Activated T-helper 1 cell treated with anti-CD3 and anti-CD28 coated beads, Interleukin-12 subunit alpha, Interleukin-12 subunit beta, Interleukin-2, Interleukin-4 antibody, amounts not matched to agents 30 ng/mL and 10 ng/mL and 1 ng/mL, durations not matched to agents 14 hours and 24 hours and 36 hours (primary cell): ENCODE data around the gene CASTOR2. TPM values are rescaled to one million over a fixed set of nuclear protein-coding genes. Genes with fewer than 3 reads are reported as not detected.
"Not testable (repeated sequence)": the region's sequence is repeated elsewhere in the genome, so short reads cannot be mapped to it uniquely, and the experiment has no call there.

Experiments
- DNase-seq: peaks from one replicate; pipeline ENCODE4 v3.0.0; 2021; ENCODE audit warnings: low spot score
- H3K27ac Mint-ChIP-seq: one replicate; pipeline ENCODE4 v1.8.0; 2021; ENCODE audit warnings: mild to moderate bottlenecking, mixed read lengths
- H3K27me3 Mint-ChIP-seq: one replicate; pipeline ENCODE4 v1.8.0; 2022; ENCODE audit warnings: mild to moderate bottlenecking, moderate library complexity, mixed read lengths; ENCODE audit not compliant: insufficient read depth
- H3K36me3 Mint-ChIP-seq: one replicate; pipeline ENCODE4 v1.8.0; 2021; ENCODE audit warnings: low read depth, mixed read lengths
- H3K4me1 Mint-ChIP-seq: one replicate; pipeline ENCODE4 v1.8.0; 2021; ENCODE audit warnings: low read depth, mixed read lengths
- H3K4me3 Mint-ChIP-seq: one replicate; pipeline ENCODE4 v1.8.0; 2021; ENCODE audit warnings: mild to moderate bottlenecking, moderate library complexity, mixed read lengths
- H3K9me3 Mint-ChIP-seq: one replicate; pipeline ENCODE4 v1.8.0; 2021; ENCODE audit warnings: mixed read lengths
- intact Hi-C: fragments of 100-400 bp; cut with micrococcal nuclease; formaldehyde crosslinking; loops from one replicate; pipeline ENCODE4 v1.15.1; 2024
- total RNA-seq: library from RNA; stranded (reverse); gene quantifications from 2 replicates; pipeline ENCODE4 v1.2.3, GENCODE V29; 2022

The CASTOR2 gene
- total RNA-seq, 1 donor from 2014 or later: 6.4 TPM

GRCh38 chr7:74966208-74966854 lies 1.8 kb downstream of the CASTOR2 start:
- H3K27me3 Mint-ChIP-seq, H3K9me3 Mint-ChIP-seq, H3K27ac Mint-ChIP-seq, intact Hi-C loops, H3K4me3 Mint-ChIP-seq, H3K36me3 Mint-ChIP-seq, H3K4me1 Mint-ChIP-seq, DNase-seq: not testable (repeated sequence)

- H3K27me3 Mint-ChIP-seq, H3K4me1 Mint-ChIP-seq, H3K9me3 Mint-ChIP-seq, H3K4me3 Mint-ChIP-seq, DNase-seq, H3K27ac Mint-ChIP-seq, H3K36me3 Mint-ChIP-seq, intact Hi-C loops: not testable (repeated sequence)
Observed at GRCh38 chr7:74966909-74967308, 2.4 kb downstream of the CASTOR2 start.

- DNase-seq, H3K27ac Mint-ChIP-seq, intact Hi-C loops, H3K36me3 Mint-ChIP-seq, H3K27me3 Mint-ChIP-seq, H3K4me3 Mint-ChIP-seq, H3K9me3 Mint-ChIP-seq, H3K4me1 Mint-ChIP-seq: not testable (repeated sequence)
Observed at GRCh38 chr7:74971431-74971830, 6.9 kb downstream of the CASTOR2 start.

GRCh38 chr7:74972377-74972776 lies 7.9 kb downstream of the CASTOR2 start:
- not testable (repeated sequence) for H3K27ac Mint-ChIP-seq

GRCh38 chr7:74975959-74976358 lies 11.5 kb downstream of the CASTOR2 start:
- H3K9me3 Mint-ChIP-seq, H3K4me3 Mint-ChIP-seq, H3K4me1 Mint-ChIP-seq, H3K27ac Mint-ChIP-seq, DNase-seq, intact Hi-C loops, H3K27me3 Mint-ChIP-seq, H3K36me3 Mint-ChIP-seq: not testable (repeated sequence)

More at GRCh38 chr7:74972377-74972776, 7.9 kb downstream of the CASTOR2 start:
- H3K36me3 Mint-ChIP-seq, intact Hi-C loops, DNase-seq, H3K27me3 Mint-ChIP-seq, H3K4me1 Mint-ChIP-seq, H3K9me3 Mint-ChIP-seq, H3K4me3 Mint-ChIP-seq: not testable (repeated sequence)

GRCh38 chr7:74977523-74977922 lies 13.0 kb downstream of the CASTOR2 start:
- H3K27me3 Mint-ChIP-seq, H3K27ac Mint-ChIP-seq, H3K4me1 Mint-ChIP-seq, H3K9me3 Mint-ChIP-seq, intact Hi-C loops, DNase-seq, H3K4me3 Mint-ChIP-seq, H3K36me3 Mint-ChIP-seq: not testable (repeated sequence)

GRCh38 chr7:74988436-74988835 lies 23.9 kb downstream of the CASTOR2 start:
- DNase-seq, H3K9me3 Mint-ChIP-seq, H3K36me3 Mint-ChIP-seq, intact Hi-C loops, H3K27me3 Mint-ChIP-seq, H3K4me1 Mint-ChIP-seq, H3K4me3 Mint-ChIP-seq, H3K27ac Mint-ChIP-seq: not testable (repeated sequence)

GRCh38 chr7:74993121-74993520 lies 28.6 kb downstream of the CASTOR2 start:
- Mint-ChIP-seq H3K9me3 (no peaks in the 10 kb centered on the region), H3K36me3 (no peaks in the 10 kb centered on the region), H3K27ac (no peak overlapping the region), H3K27me3 (no peaks in the 10 kb centered on the region), H3K4me1 (no peaks in the 10 kb centered on the region), H3K4me3 (no peak overlapping the region)
- no peak for DNase-seq
- intact Hi-C loops: no loop called here

GRCh38 chr7:74994869-74995543 lies 30.5 kb downstream of the CASTOR2 start:
- H3K27ac Mint-ChIP-seq, DNase-seq, H3K9me3 Mint-ChIP-seq, intact Hi-C loops, H3K27me3 Mint-ChIP-seq, H3K36me3 Mint-ChIP-seq, H3K4me1 Mint-ChIP-seq, H3K4me3 Mint-ChIP-seq: not testable (repeated sequence)

GRCh38 chr7:74996361-74996760 lies 31.9 kb downstream of the CASTOR2 start:
- H3K36me3 Mint-ChIP-seq, H3K27me3 Mint-ChIP-seq, H3K27ac Mint-ChIP-seq, H3K4me1 Mint-ChIP-seq, H3K4me3 Mint-ChIP-seq, H3K9me3 Mint-ChIP-seq, DNase-seq, intact Hi-C loops: not testable (repeated sequence)

- DNase-seq, H3K4me1 Mint-ChIP-seq, H3K9me3 Mint-ChIP-seq, H3K36me3 Mint-ChIP-seq, H3K27me3 Mint-ChIP-seq, intact Hi-C loops, H3K27ac Mint-ChIP-seq, H3K4me3 Mint-ChIP-seq: not testable (repeated sequence)
Observed at GRCh38 chr7:74997811-74998210, 33.3 kb downstream of the CASTOR2 start.

- H3K4me1 Mint-ChIP-seq, H3K27me3 Mint-ChIP-seq, H3K27ac Mint-ChIP-seq, DNase-seq, intact Hi-C loops, H3K9me3 Mint-ChIP-seq, H3K36me3 Mint-ChIP-seq, H3K4me3 Mint-ChIP-seq: not testable (repeated sequence)
Observed at GRCh38 chr7:75001356-75001755, 36.9 kb downstream of the CASTOR2 start.

- Mint-ChIP-seq H3K36me3 (no peaks in the 10 kb centered on the region), H3K4me3 (no peak overlapping the region), H3K27me3 (peaks cover 2% of the 10 kb centered on the region), H3K9me3 (no peaks in the 10 kb centered on the region), H3K27ac (no peak overlapping the region), H3K4me1 (no peaks in the 10 kb centered on the region)
- DNase-seq: no peak
- intact Hi-C loops: no loop called here
Observed at GRCh38 chr7:75010036-75010435, 45.5 kb downstream of the CASTOR2 start.

- Mint-ChIP-seq H3K27me3 (peaks cover 2% of the 10 kb centered on the region), H3K9me3 (no peaks in the 10 kb centered on the region), H3K4me3 (no peak overlapping the region), H3K4me1 (no peaks in the 10 kb centered on the region), H3K36me3 (no peaks in the 10 kb centered on the region), H3K27ac (no peak overlapping the region)
- no peak for DNase-seq
- intact Hi-C loops: no loop called here
Observed at GRCh38 chr7:75017832-75018231, 53.3 kb downstream of the CASTOR2 start.
